Hepatocyte (in vitro differentiated cells): ENCODE data around the gene KRTAP19-3. TPM values are rescaled to one million over a fixed set of nuclear protein-coding genes. Genes with fewer than 3 reads are reported as not detected.

Experiments
- DNase-seq: peaks from one replicate; pipeline ENCODE4 v3.0.0-alpha.2; 2016; ENCODE audit warnings: low spot score
- H2AFZ ChIP-seq: fragments of 200-600 bp; sonication (generic); 2 replicates; pipeline ENCODE4 v1.6.0; 2016; ENCODE audit warnings: antibody characterized with exemption, mild to moderate bottlenecking
- H3K27ac ChIP-seq: fragments of 200-600 bp; sonication (generic); 2 replicates; pipeline ENCODE4 v1.5.1; 2016; ENCODE audit warnings: mild to moderate bottlenecking
- H3K27me3 ChIP-seq: fragments of 200-600 bp; sonication (generic); 2 replicates; pipeline ENCODE4 v1.6.1; 2016
- H3K36me3 ChIP-seq: fragments of 200-600 bp; sonication (generic); replicated peaks from 2 replicates; pipeline ENCODE4 v1.5.1; 2016; ENCODE audit warnings: low read depth; ENCODE audit not compliant: insufficient read depth
- H3K4me1 ChIP-seq: fragments of 200-600 bp; sonication (generic); 2 replicates; pipeline ENCODE4 v1.5.1; 2016; ENCODE audit warnings: mild to moderate bottlenecking, moderate library complexity; ENCODE audit not compliant: insufficient read depth
- H3K4me2 ChIP-seq: fragments of 200-600 bp; sonication (generic); 2 replicates; pipeline ENCODE4 v1.6.0; 2016
- H3K4me3 ChIP-seq: fragments of 200-600 bp; sonication (generic); 2 replicates; pipeline ENCODE4 v1.5.1; 2016; ENCODE audit warnings: mild to moderate bottlenecking
- H3K79me2 ChIP-seq: fragments of 200-600 bp; sonication (generic); 2 replicates; pipeline ENCODE4 v1.6.0; 2017; ENCODE audit warnings: mild to moderate bottlenecking
- H3K9me2 ChIP-seq: fragments of 200-600 bp; sonication (generic); replicated peaks from 2 replicates; pipeline ENCODE4 v1.6.0; 2017; ENCODE audit warnings: mild to moderate bottlenecking; ENCODE audit not compliant: insufficient read depth
- H3K9me3 ChIP-seq: fragments of 200-600 bp; sonication (generic); 2 replicates; pipeline ENCODE4 v1.5.1; 2016; ENCODE audit warnings: low read depth, mild to moderate bottlenecking
- H4K20me1 ChIP-seq: fragments of 200-600 bp; sonication (generic); 2 replicates; pipeline ENCODE4 v1.6.0; 2016; ENCODE audit warnings: mild to moderate bottlenecking; ENCODE audit not compliant: insufficient read depth, poor library complexity, severe bottlenecking
- CTCF ChIP-seq: fragments of 200-600 bp; sonication (generic); IDR thresholded peaks from 2 replicates; pipeline ENCODE4 v1.5.1; 2016; ENCODE audit warnings: antibody characterized with exemption, mild to moderate bottlenecking; ENCODE audit not compliant: poor library complexity
- EZH2 ChIP-seq: fragments of 200-600 bp; sonication (generic); IDR thresholded peaks from 2 replicates; pipeline ENCODE4 v1.6.1; 2016; ENCODE audit warnings: antibody characterized with exemption, mild to moderate bottlenecking, borderline replicate concordance
- EZH2phosphoT487 ChIP-seq: fragments of 200-600 bp; sonication (generic); IDR thresholded peaks from one replicate; pipeline ENCODE4 v1.6.1; 2018; ENCODE audit warnings: antibody characterized with exemption, mild to moderate bottlenecking, low read depth, moderate library complexity; ENCODE audit not compliant: unreplicated experiment, severe bottlenecking
- WGBS: methylation state at CpG from one replicate; pipeline ENCODE4 v1.1.6; 2016; ENCODE audit warnings: low lambda C conversion rate; ENCODE audit errors: missing lambda C conversion rate; 5-methylcytosine and 5-hydroxymethylcytosine counted together
- polyA plus RNA-seq: library from polyadenylated mRNA; unstranded; fragments of >200 nt; fragmentation: Nextera tagmentation; extraction: Ambion mirVana; gene quantifications from 2 replicates; pipeline ENCODE4 v1.2.1, GENCODE V29; 2016
- small RNA-seq: library from RNA; depleted of rRNA; stranded (forward); fragments of <200 nt; gene quantifications from one replicate; pipeline ENCODE3, GENCODE V24; 2014
- total RNA-seq: library from RNA; depleted of rRNA; stranded (reverse); fragments of >200 nt; gene quantifications from 2 replicates; pipeline ENCODE4 v1.2.3, GENCODE V29; 2014

KRTAP19-3 gene
- total and polyA plus RNA-seq, 2 experiments from 2014 or later = not detected

- TF ChIP-seq EZH2 = no peak
- TF ChIP-seq EZH2phosphoT487 = no peak
- TF ChIP-seq CTCF = no peak
- no peak overlapping the region for H3K4me2 ChIP-seq
- H3K4me1 ChIP-seq = peaks cover 3% of the 10 kb centered on the region
- DNase-seq = no peak
- 89% methylated on average over 3 of the region's 3 CpGs for WGBS
- no peaks in the 10 kb centered on the region for H3K9me3 ChIP-seq
- H3K79me2 ChIP-seq = no peaks in the 10 kb centered on the region
- no peak overlapping the region for H2AFZ ChIP-seq
- no peak overlapping the region for H3K27ac ChIP-seq
- H4K20me1 ChIP-seq = no peaks in the 10 kb centered on the region
- no peaks in the 10 kb centered on the region for H3K9me2 ChIP-seq
- H3K36me3 ChIP-seq = no peaks in the 10 kb centered on the region
- H3K27me3 ChIP-seq = no peaks in the 10 kb centered on the region
- no peak overlapping the region for H3K4me3 ChIP-seq
Measured at GRCh38 chr21:30448514-30448913, 43.3 kb downstream of the KRTAP19-3 start.

GRCh38 chr21:30447056-30447455 is 44.8 kb downstream of the KRTAP19-3 start:
- no peaks in the 10 kb centered on the region for H3K79me2 ChIP-seq
- H3K36me3 ChIP-seq = no peaks in the 10 kb centered on the region
- no peak overlapping the region for H3K4me2 ChIP-seq
- no peaks in the 10 kb centered on the region for H3K27me3 ChIP-seq
- H3K27ac ChIP-seq = no peak overlapping the region
- H3K9me2 ChIP-seq = no peaks in the 10 kb centered on the region
- no peak overlapping the region for H2AFZ ChIP-seq
- H3K4me1 ChIP-seq = peaks cover 6% of the 10 kb centered on the region
- H3K9me3 ChIP-seq = no peaks in the 10 kb centered on the region
- no peak overlapping the region for H3K4me3 ChIP-seq
- TF ChIP-seq EZH2 = no peak
- no peaks in the 10 kb centered on the region for H4K20me1 ChIP-seq
- DNase-seq = no peak
- WGBS = 69% methylated on average over 4 of the region's 4 CpGs

GRCh38 chr21:30444204-30444603 is 47.6 kb downstream of the KRTAP19-3 start:
- TF ChIP-seq EZH2 (no peak), EZH2phosphoT487 (no peak), CTCF (no peak)
- Histone ChIP-seq H3K9me2 (no peaks in the 10 kb centered on the region), H4K20me1 (no peaks in the 10 kb centered on the region), H3K79me2 (no peaks in the 10 kb centered on the region), H3K4me1 (peaks cover 6% of the 10 kb centered on the region), H3K27me3 (no peaks in the 10 kb centered on the region), H3K9me3 (no peaks in the 10 kb centered on the region), H2AFZ (no peak overlapping the region), H3K27ac (no peak overlapping the region), H3K36me3 (no peaks in the 10 kb centered on the region), H3K4me2 (no peak overlapping the region), H3K4me3 (no peak overlapping the region)
- no peak for DNase-seq
- WGBS = 73% methylated on average over 1 of the region's 1 CpG

- no peaks in the 10 kb centered on the region for H4K20me1 ChIP-seq
- no peaks in the 10 kb centered on the region for H3K9me2 ChIP-seq
- H3K9me3 ChIP-seq = no peaks in the 10 kb centered on the region
- peaks cover 6% of the 10 kb centered on the region for H3K4me1 ChIP-seq
- H3K4me3 ChIP-seq = no peak overlapping the region
- TF ChIP-seq EZH2 = no peak
- no peak for TF ChIP-seq CTCF
- no peak overlapping the region for H3K4me2 ChIP-seq
- H3K79me2 ChIP-seq = no peaks in the 10 kb centered on the region
- DNase-seq = no peak
- H3K36me3 ChIP-seq = no peaks in the 10 kb centered on the region
- H3K27ac ChIP-seq = no peak overlapping the region
- no peak overlapping the region for H2AFZ ChIP-seq
- H3K27me3 ChIP-seq = no peaks in the 10 kb centered on the region
Measured at GRCh38 chr21:30443226-30443625, 48.6 kb downstream of the KRTAP19-3 start.

Small RNA genes within 50 kb of the gene (small RNA-seq; reads per million reads assigned to genes)
- gene AP000567.1 = not detected
- not detected for gene KRTAP19-10P
- gene KRTAP19-11P = not detected
- gene KRTAP19-9P = not detected

Other genes starting within 250 kb of the KRTAP19-3 start
- gene KRTAP24-1, start 209.1 kb downstream of the KRTAP19-3 start, total RNA-seq = not detected in 2 replicates
- not detected in 2 replicates for gene KRTAP24-1, start 209.1 kb downstream of the KRTAP19-3 start, polyA plus RNA-seq
- not detected in 2 replicates for gene KRTAP25-1, start 202.5 kb downstream of the KRTAP19-3 start, total RNA-seq
- gene KRTAP25-1, start 202.5 kb downstream of the KRTAP19-3 start, polyA plus RNA-seq = not detected in 2 replicates
- gene KRTAP26-1, start 171.7 kb downstream of the KRTAP19-3 start, total RNA-seq = not detected in 2 replicates
- not detected in 2 replicates for gene KRTAP26-1, start 171.7 kb downstream of the KRTAP19-3 start, polyA plus RNA-seq
- not detected in 2 replicates for gene KRTAP27-1, start 154.3 kb downstream of the KRTAP19-3 start, total RNA-seq
- gene KRTAP27-1, start 154.3 kb downstream of the KRTAP19-3 start, polyA plus RNA-seq = not detected in 2 replicates
- not detected in 2 replicates for gene KRTAP23-1, start 143.4 kb downstream of the KRTAP19-3 start, total RNA-seq
- not detected in 2 replicates for gene KRTAP23-1, start 143.4 kb downstream of the KRTAP19-3 start, polyA plus RNA-seq
- not detected in 2 replicates for gene KRTAP13-2, start 119.7 kb downstream of the KRTAP19-3 start, total RNA-seq
- gene KRTAP13-2, start 119.7 kb downstream of the KRTAP19-3 start, polyA plus RNA-seq = not detected in 2 replicates
- not detected in 2 replicates for gene KRTAP13-1, start 96.0 kb downstream of the KRTAP19-3 start, total RNA-seq
- not detected in 2 replicates for gene KRTAP13-1, start 96.0 kb downstream of the KRTAP19-3 start, polyA plus RNA-seq
- not detected in 2 replicates for gene KRTAP13-3, start 66.1 kb downstream of the KRTAP19-3 start, total RNA-seq
- gene KRTAP13-3, start 66.1 kb downstream of the KRTAP19-3 start, polyA plus RNA-seq = not detected in 2 replicates
- not detected in 2 replicates for gene KRTAP13-4, start 61.8 kb downstream of the KRTAP19-3 start, total RNA-seq
- gene KRTAP13-4, start 61.8 kb downstream of the KRTAP19-3 start, polyA plus RNA-seq = not detected in 2 replicates
- gene KRTAP15-1, start 51.7 kb downstream of the KRTAP19-3 start, total RNA-seq = not detected in 2 replicates
- not detected in 2 replicates for gene KRTAP15-1, start 51.7 kb downstream of the KRTAP19-3 start, polyA plus RNA-seq
- gene KRTAP19-1, start 11.6 kb downstream of the KRTAP19-3 start, total RNA-seq = not detected in 2 replicates
- not detected in 2 replicates for gene KRTAP19-1, start 11.6 kb downstream of the KRTAP19-3 start, polyA plus RNA-seq
- not detected in 2 replicates for gene KRTAP19-2, start 4.6 kb downstream of the KRTAP19-3 start, total RNA-seq
- gene KRTAP19-2, start 4.6 kb downstream of the KRTAP19-3 start, polyA plus RNA-seq = not detected in 2 replicates
- not detected in 2 replicates for gene KRTAP19-4, start 5.2 kb upstream of the KRTAP19-3 start, total RNA-seq
- gene KRTAP19-4, start 5.2 kb upstream of the KRTAP19-3 start, polyA plus RNA-seq = not detected in 2 replicates
- gene KRTAP19-5, start 10.1 kb upstream of the KRTAP19-3 start, total RNA-seq = not detected in 2 replicates
- not detected in 2 replicates for gene KRTAP19-5, start 10.1 kb upstream of the KRTAP19-3 start, polyA plus RNA-seq
- not detected in 2 replicates for gene KRTAP19-6, start 49.9 kb upstream of the KRTAP19-3 start, total RNA-seq
- not detected in 2 replicates for gene KRTAP19-6, start 49.9 kb upstream of the KRTAP19-3 start, polyA plus RNA-seq
- gene KRTAP19-7, start 69.3 kb upstream of the KRTAP19-3 start, total RNA-seq = not detected in 2 replicates
- not detected in 2 replicates for gene KRTAP19-7, start 69.3 kb upstream of the KRTAP19-3 start, polyA plus RNA-seq
- gene KRTAP22-2, start 98.4 kb upstream of the KRTAP19-3 start, total RNA-seq = not detected in 2 replicates
- not detected in 2 replicates for gene KRTAP22-2, start 98.4 kb upstream of the KRTAP19-3 start, polyA plus RNA-seq
- not detected in 2 replicates for gene KRTAP6-3, start 100.4 kb upstream of the KRTAP19-3 start, total RNA-seq
- gene KRTAP6-3, start 100.4 kb upstream of the KRTAP19-3 start, polyA plus RNA-seq = not detected in 2 replicates
- gene KRTAP6-2, start 106.9 kb upstream of the KRTAP19-3 start, total RNA-seq = not detected in 2 replicates
- not detected in 2 replicates for gene KRTAP6-2, start 106.9 kb upstream of the KRTAP19-3 start, polyA plus RNA-seq
- gene KRTAP22-1, start 109.1 kb upstream of the KRTAP19-3 start, total RNA-seq = not detected in 2 replicates
- not detected in 2 replicates for gene KRTAP22-1, start 109.1 kb upstream of the KRTAP19-3 start, polyA plus RNA-seq
- not detected in 2 replicates for gene KRTAP6-1, start 121.9 kb upstream of the KRTAP19-3 start, total RNA-seq
- gene KRTAP6-1, start 121.9 kb upstream of the KRTAP19-3 start, polyA plus RNA-seq = not detected in 2 replicates
- gene KRTAP20-1, start 124.4 kb upstream of the KRTAP19-3 start, total RNA-seq = not detected in 2 replicates
- not detected in 2 replicates for gene KRTAP20-1, start 124.4 kb upstream of the KRTAP19-3 start, polyA plus RNA-seq
- not detected in 2 replicates for gene KRTAP20-4, start 128.6 kb upstream of the KRTAP19-3 start, total RNA-seq
- gene KRTAP20-4, start 128.6 kb upstream of the KRTAP19-3 start, polyA plus RNA-seq = not detected in 2 replicates
- gene KRTAP20-2, start 143.2 kb upstream of the KRTAP19-3 start, total RNA-seq = not detected in 2 replicates
- not detected in 2 replicates for gene KRTAP20-2, start 143.2 kb upstream of the KRTAP19-3 start, polyA plus RNA-seq
- gene KRTAP20-3, start 150.9 kb upstream of the KRTAP19-3 start, total RNA-seq = not detected in 2 replicates
- gene KRTAP20-3, start 150.9 kb upstream of the KRTAP19-3 start, polyA plus RNA-seq = not detected in 2 replicates
- gene KRTAP21-3, start 226.8 kb upstream of the KRTAP19-3 start, total RNA-seq = not detected in 2 replicates
- gene KRTAP21-3, start 226.8 kb upstream of the KRTAP19-3 start, polyA plus RNA-seq = not detected in 2 replicates